Transverse colon (tissue), 4 donors: ENCODE results near the gene KDM5C. TPM values are rescaled to one million over a fixed set of nuclear protein-coding genes. Genes with fewer than 3 reads are reported as not detected.

ENCODE experiments used
- DNase-seq: peaks from one replicate; pipeline ENCODE4 v3.0.0-alpha.2; 2019
- H3K27ac ChIP-seq, 4 donors: fragments of 200-600 bp; sonication (generic); 2 replicates each; pipeline ENCODE4 v1.5.1; 2016 to 2018; ENCODE audit warnings: inconsistent platforms in 4 of 4
- H3K27me3 ChIP-seq: fragments of 200-600 bp; sonication (generic); 2 replicates; pipeline ENCODE4 v1.5.1; 2017; ENCODE audit warnings: inconsistent platforms
- H3K36me3 ChIP-seq, 4 donors: fragments of 200-600 bp; sonication (generic); 2 replicates each; pipeline ENCODE4 v1.5.1; 2017 to 2019; ENCODE audit warnings: inconsistent platforms in 4 of 4
- H3K4me1 ChIP-seq, 4 donors: fragments of 200-600 bp; sonication (generic); 2 replicates each; pipeline ENCODE4 v1.5.1; 2017 to 2020; ENCODE audit warnings: inconsistent platforms in 4 of 4
- H3K4me3 ChIP-seq, 4 donors: fragments of 200-600 bp; sonication (generic); 1 replicate in 1 of 4; 2 replicates in 3 of 4; pipeline versions ENCODE4 v1.5.1 to v1.6.1; 2017 to 2019; ENCODE audit warnings: inconsistent platforms in 4 of 4
- H3K9me3 ChIP-seq, 2 donors: fragments of 200-600 bp; sonication (generic); 2 replicates each; pipeline ENCODE4 v1.5.1; 2017 to 2019; ENCODE audit warnings: inconsistent platforms in 2 of 2
- CTCF ChIP-seq, 5 experiments: fragments of 200-600 bp in 3 of 5; fragments of 450-650 bp in 2 of 5; sonication (generic) in 3 of 5; IDR thresholded peaks; 1 replicate in 2 of 5; 2 replicates in 3 of 5; pipeline ENCODE4 v1.5.1; 2016 to 2017; ENCODE audit warnings: antibody characterized with exemption in 5 of 5, inconsistent platforms in 3 of 5, mild to moderate bottlenecking in 2 of 5, moderate library complexity in 1 of 5
- EP300 ChIP-seq: sonication (generic); formaldehyde crosslinking; IDR thresholded peaks from one replicate; pipeline ENCODE4 v1.6.1; 2017; ENCODE audit warnings: antibody characterized with exemption, low read depth
- POLR2A ChIP-seq: fragments of 450-650 bp; IDR thresholded peaks from one replicate; pipeline ENCODE4 v1.6.1; 2016; ENCODE audit warnings: antibody characterized with exemption, mild to moderate bottlenecking, moderate library complexity
- POLR2AphosphoS5 ChIP-seq, 3 donors: sonication (generic); formaldehyde crosslinking; IDR thresholded peaks; one replicate each; pipeline ENCODE4 v1.6.1; 2016; ENCODE audit warnings: antibody characterized with exemption in 3 of 3
- WGBS, 2 donors: methylation state at CpG; one replicate each; pipeline ENCODE4 v1.1.5; 2018; ENCODE audit warnings: low coverage in 1 of 2; 5-methylcytosine and 5-hydroxymethylcytosine counted together
- in situ Hi-C, 4 donors: fragments of 200-750 bp; cut with MboI; loops; one replicate each; pipeline versions ENCODE4 v1.15.0 to v1.15.1; 2017; ENCODE audit warnings: low sequenced_read_pairs in 3 of 4, low pct_ligation_motif_present in 1 of 4, low pct_unique_long_range_greater_than_20kb in 1 of 4
- intact Hi-C: fragments of 100-400 bp; cut with DNase I; formaldehyde crosslinking; loops from one replicate; pipeline ENCODE4 v1.15.1; 2023; ENCODE audit warnings: low total_unique reads
- total RNA-seq, 4 donors: library from RNA; depleted of rRNA; stranded (reverse); fragments of >200 nt; gene quantifications; one replicate each; pipeline ENCODE4 v1.1.0, GENCODE V29; 2016

The KDM5C gene
- total RNA-seq, 4 donors from 2014 or later, result 68.4 to 387 (median 124) TPM

GRCh38 chrX:53244610-53245009, 19.6 kb upstream of the KDM5C start:
- no peaks in the 10 kb centered on the region for H3K27me3 ChIP-seq
- no peak overlapping the region for H3K4me3 ChIP-seq
- whole genome bisulfite sequencing, 2 donors, result 44 to 71% methylated on average over 1 of the region's 1 CpG
- H3K36me3 ChIP-seq, result no peaks in the 10 kb centered on the region
- TF ChIP-seq POLR2A, result no peak
- TF ChIP-seq CTCF (IDR thresholded peaks at IDR 0.05), result no peak
- no peak for TF ChIP-seq POLR2AphosphoS5 (IDR thresholded peaks at IDR 0.05)
- TF ChIP-seq EP300, result no peak
- in situ Hi-C loops (no loop called here), intact Hi-C loops (no loop called here)
- H3K9me3 ChIP-seq, result no peaks in the 10 kb centered on the region
- no peaks in the 10 kb centered on the region for H3K4me1 ChIP-seq
- no peak overlapping the region for H3K27ac ChIP-seq
- no peak for DNase-seq

GRCh38 chrX:53242310-53242709, 17.3 kb upstream of the KDM5C start:
- 80% methylated on average over 4 of the region's 4 CpGs; no CpG with 5 or more reads in 1 of the 2 donors for WGBS, 2 donors
- no peaks in the 10 kb centered on the region for H3K36me3 ChIP-seq
- intact Hi-C loops, result no loop called here
- no peaks in the 10 kb centered on the region for H3K27me3 ChIP-seq
- in situ Hi-C loops, result no loop called here
- H3K4me3 ChIP-seq, result no peak overlapping the region
- H3K4me1 ChIP-seq, result no peaks in the 10 kb centered on the region
- no peak for DNase-seq
- TF ChIP-seq CTCF (IDR thresholded peaks at IDR 0.05) (no peak), POLR2A (no peak), POLR2AphosphoS5 (IDR thresholded peaks at IDR 0.05) (no peak), EP300 (no peak)
- no peak overlapping the region for H3K27ac ChIP-seq
- no peaks in the 10 kb centered on the region for H3K9me3 ChIP-seq

GRCh38 chrX:53241558-53241957, 16.6 kb upstream of the KDM5C start:
- TF ChIP-seq EP300 (no peak), POLR2AphosphoS5 (IDR thresholded peaks at IDR 0.05) (no peak), POLR2A (no peak), CTCF (IDR thresholded peaks at IDR 0.05) (no peak)
- in situ Hi-C loops (no loop called here), intact Hi-C loops (no loop called here)
- no peaks in the 10 kb centered on the region for H3K36me3 ChIP-seq
- no peaks in the 10 kb centered on the region for H3K9me3 ChIP-seq
- no peak overlapping the region for H3K27ac ChIP-seq
- no peak for DNase-seq
- no peak overlapping the region for H3K4me3 ChIP-seq
- 88% methylated on average over 7 of the region's 7 CpGs; no CpG with 5 or more reads in 1 of the 2 donors for WGBS, 2 donors
- no peaks in the 10 kb centered on the region for H3K27me3 ChIP-seq
- H3K4me1 ChIP-seq, result no peaks in the 10 kb centered on the region

- 68% methylated on average over 6 of the region's 6 CpGs; no CpG with 5 or more reads in 1 of the 2 donors for WGBS, 2 donors
These were observed 14.5 kb upstream of the KDM5C start for GRCh38 chrX:53239474-53239873.

More at GRCh38 chrX:53239474-53239873, 14.5 kb upstream of the KDM5C start:
- no peaks in the 10 kb centered on the region for H3K36me3 ChIP-seq
- H3K4me1 ChIP-seq, result no peaks in the 10 kb centered on the region
- DNase-seq, result no peak
- no peaks in the 10 kb centered on the region for H3K27me3 ChIP-seq
- TF ChIP-seq POLR2AphosphoS5 (IDR thresholded peaks at IDR 0.05), result no peak
- no peak for TF ChIP-seq CTCF (IDR thresholded peaks at IDR 0.05)
- TF ChIP-seq EP300, result no peak
- no peak for TF ChIP-seq POLR2A
- in situ Hi-C loops, result no loop called here
- intact Hi-C loops, result no loop called here
- no peaks in the 10 kb centered on the region for H3K9me3 ChIP-seq
- no peak overlapping the region for H3K27ac ChIP-seq
- H3K4me3 ChIP-seq, result no peak overlapping the region
